Fibroblast of mammary gland (primary cell): ENCODE results near the gene MAP3K3.

ENCODE experiments used
- DNase-seq: peaks from one replicate; pipeline ENCODE4 v3.0.0-alpha.2; 2010; ENCODE audit warnings: low read depth
- H3K4me3 ChIP-seq: 2 replicates; pipeline ENCODE4 v1.5.1; 2011; ENCODE audit warnings: low read depth, mild to moderate bottlenecking, low read length, moderate library complexity; ENCODE audit not compliant: control insufficient read depth
- TF ChIP-seq, protein P1 (sequence below): conservative IDR thresholded peaks from 2 replicates; pipeline ENCODE4 v1.5.1; 2011; ENCODE audit warnings: low read depth, low read length, inconsistent platforms; ENCODE audit not compliant: control insufficient read depth, insufficient read depth

The MAP3K3 gene

DNA sequence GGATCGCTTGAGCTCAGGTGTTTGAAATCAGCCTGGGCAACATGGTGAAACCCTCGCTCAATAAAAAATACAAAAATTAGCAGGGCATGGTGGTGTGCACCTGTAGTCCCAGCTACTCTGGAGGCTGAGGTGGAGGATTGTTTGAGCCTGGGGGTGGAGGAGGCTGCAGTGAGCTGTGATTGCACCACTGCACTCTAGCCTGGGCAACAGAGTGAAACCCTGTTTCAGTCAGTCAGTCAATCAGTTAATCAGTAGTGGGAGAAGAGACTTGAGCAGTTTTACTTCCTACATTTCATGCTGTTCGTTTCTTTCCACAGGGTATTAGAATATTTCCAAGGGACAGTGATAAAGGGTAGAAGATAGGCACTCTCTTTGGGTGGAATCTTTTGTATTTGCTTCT is 8.8 kb downstream of the MAP3K3 start:
- DNase-seq: no peak
- TF ChIP-seq, protein P1, sequence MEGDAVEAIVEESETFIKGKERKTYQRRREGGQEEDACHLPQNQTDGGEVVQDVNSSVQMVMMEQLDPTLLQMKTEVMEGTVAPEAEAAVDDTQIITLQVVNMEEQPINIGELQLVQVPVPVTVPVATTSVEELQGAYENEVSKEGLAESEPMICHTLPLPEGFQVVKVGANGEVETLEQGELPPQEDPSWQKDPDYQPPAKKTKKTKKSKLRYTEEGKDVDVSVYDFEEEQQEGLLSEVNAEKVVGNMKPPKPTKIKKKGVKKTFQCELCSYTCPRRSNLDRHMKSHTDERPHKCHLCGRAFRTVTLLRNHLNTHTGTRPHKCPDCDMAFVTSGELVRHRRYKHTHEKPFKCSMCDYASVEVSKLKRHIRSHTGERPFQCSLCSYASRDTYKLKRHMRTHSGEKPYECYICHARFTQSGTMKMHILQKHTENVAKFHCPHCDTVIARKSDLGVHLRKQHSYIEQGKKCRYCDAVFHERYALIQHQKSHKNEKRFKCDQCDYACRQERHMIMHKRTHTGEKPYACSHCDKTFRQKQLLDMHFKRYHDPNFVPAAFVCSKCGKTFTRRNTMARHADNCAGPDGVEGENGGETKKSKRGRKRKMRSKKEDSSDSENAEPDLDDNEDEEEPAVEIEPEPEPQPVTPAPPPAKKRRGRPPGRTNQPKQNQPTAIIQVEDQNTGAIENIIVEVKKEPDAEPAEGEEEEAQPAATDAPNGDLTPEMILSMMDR: no peak
- no peak overlapping the region for H3K4me3 ChIP-seq

DNA sequence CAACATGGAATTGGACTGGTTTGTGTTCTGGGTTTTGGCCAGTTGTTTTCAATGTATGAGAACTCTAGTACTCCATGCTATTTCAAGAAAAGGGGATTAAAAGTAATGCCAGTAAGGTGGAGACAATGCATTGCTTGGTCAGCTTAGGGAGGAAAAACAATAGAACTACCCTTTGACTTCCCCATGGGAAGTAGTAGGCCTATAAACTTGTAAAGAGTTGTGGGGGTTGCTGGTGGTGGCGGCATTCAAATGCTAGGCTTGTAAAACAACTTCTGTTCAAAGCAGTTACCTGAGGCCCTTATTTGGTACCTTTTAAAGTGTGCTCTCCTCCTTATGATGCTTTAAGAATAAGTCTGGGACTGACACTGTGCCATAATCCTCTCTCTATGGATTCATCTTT is 9.4 kb downstream of the MAP3K3 start:
- TF ChIP-seq, protein P1: no peak
- no peak overlapping the region for H3K4me3 ChIP-seq
- DNase-seq: no peak

DNA sequence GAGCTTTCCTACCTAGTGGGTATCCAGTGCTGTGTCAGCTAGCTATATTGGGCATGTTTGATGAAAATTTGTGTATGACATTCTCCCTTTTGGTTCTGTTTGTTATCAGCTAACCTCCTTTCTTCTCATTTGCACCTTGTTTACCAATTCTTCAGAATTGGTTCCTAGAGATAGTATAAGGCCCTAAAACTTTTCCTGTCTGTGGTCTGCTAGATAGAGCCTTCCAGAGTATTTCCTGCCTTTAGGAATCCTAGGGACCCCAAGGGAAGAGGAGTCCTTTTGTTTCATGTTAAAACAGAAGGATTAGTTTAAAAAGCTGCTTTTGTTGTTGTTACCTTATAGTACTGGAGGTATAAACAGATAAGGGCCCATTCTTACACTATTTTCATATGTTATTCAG is 11.5 kb downstream of the MAP3K3 start:
- TF ChIP-seq, protein P1: no peak
- DNase-seq: no peak

DNA sequence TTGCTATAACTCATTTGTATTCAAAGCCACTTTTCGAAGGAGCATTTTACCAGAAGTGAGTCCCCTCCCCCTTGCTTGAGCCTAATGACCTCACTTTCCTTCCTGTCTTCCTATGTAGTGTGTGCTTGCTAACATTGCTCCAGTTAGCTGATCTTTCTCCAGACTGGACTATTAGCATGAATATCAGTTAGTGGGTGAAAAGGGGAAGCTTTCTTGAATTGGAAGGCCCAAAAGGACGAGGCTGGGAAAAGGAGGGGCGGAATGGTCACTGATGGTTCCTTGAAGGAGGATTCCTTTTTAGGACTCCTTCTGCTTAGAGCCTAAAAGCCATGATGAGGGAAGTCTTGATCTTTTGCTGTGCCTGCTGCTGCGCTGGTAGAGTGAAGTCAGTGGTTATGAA is 11.9 kb downstream of the MAP3K3 start:
- TF ChIP-seq, protein P1: no peak
- no peak for DNase-seq
- no peak overlapping the region for H3K4me3 ChIP-seq

More for the DNA sequence above, 11.5 kb downstream of the MAP3K3 start:
- H3K4me3 ChIP-seq: no peak overlapping the region

DNA sequence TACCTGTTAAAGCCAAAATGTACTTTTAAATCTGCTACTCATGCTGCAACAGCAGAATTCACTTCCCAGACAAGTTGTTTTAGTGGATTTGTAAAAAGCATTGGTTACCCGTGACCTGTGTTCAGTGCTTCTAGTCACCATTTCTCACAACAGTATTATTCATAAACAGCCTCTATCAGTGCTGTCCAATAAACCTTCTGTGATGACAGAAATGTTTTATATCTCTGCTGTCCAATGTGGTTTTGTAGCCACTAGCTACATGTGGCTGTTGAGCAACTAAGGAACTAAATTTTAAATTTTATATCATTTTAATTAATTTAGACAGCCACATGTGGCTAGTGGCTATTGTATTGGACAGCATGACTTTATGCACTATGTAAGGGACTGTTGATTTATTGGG is 12.6 kb downstream of the MAP3K3 start:
- no peak overlapping the region for H3K4me3 ChIP-seq

DNA sequence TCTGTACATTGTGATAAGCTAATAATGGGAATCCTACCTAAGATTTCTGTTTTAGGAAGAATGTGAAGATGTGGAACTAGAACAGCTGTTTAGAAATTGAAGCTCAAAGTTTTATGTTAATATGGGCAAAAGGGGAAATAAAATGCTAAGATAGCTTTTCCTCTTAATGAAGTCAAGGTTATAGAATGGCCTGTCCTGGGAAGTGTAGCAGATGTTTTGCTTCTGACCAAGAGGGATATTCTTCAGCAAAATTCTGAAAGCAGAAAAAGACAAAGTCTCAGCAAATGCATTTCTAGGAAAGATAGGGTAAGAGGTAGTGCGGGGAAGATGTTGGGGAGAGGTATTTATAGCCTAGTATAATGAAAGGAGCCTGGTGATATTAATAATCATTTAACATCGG is 13.1 kb downstream of the MAP3K3 start:
- TF ChIP-seq, protein P1: no peak
- no peak overlapping the region for H3K4me3 ChIP-seq
- DNase-seq: no peak

More for the DNA sequence above, 12.6 kb downstream of the MAP3K3 start:
- no peak for DNase-seq
- TF ChIP-seq, protein P1: no peak

DNA sequence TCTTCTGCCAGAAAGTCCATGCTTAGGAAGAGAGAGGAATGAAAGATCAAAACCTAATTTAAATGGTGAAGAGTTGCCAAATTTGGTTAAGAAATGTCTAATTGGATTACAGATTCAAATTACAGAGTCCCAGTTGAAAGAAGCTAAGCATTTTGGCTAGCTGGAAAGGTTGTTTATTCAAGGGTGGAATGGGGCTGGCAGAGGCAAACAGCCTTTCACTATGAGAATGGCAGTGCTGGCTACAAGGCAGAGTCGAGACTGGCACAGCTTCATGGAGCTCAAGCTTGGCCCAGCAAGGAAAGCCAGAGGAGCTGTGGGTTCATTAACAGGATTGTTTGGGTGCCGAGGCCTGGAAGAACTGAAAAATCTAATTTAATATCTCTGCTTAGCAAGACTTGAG is 13.6 kb downstream of the MAP3K3 start:
- TF ChIP-seq, protein P1: no peak
- no peak overlapping the region for H3K4me3 ChIP-seq
- DNase-seq: no peak
